Ishikawa (cell line): ENCODE results near the gene SAPCD1.

Experiments
- CEBPB ChIP-seq: IDR thresholded peaks from 2 replicates; pipeline ENCODE4 v1.6.1; 2012
- CREB1 ChIP-seq: IDR thresholded peaks from 2 replicates; pipeline ENCODE4 v1.6.1; 2012; ENCODE audit warnings: low read depth
- EGR1 ChIP-seq: IDR thresholded peaks from 2 replicates; pipeline ENCODE4 v1.6.1; 2012
- EP300 ChIP-seq: IDR thresholded peaks from 2 replicates; pipeline ENCODE4 v1.6.1; 2012; ENCODE audit warnings: borderline replicate concordance
- FOXM1 ChIP-seq: IDR thresholded peaks from 2 replicates; pipeline ENCODE4 v1.6.1; 2012; ENCODE audit warnings: low read depth, borderline replicate concordance
- NFIC ChIP-seq: IDR thresholded peaks from 2 replicates; pipeline ENCODE4 v1.6.1; 2012
- RAD21 ChIP-seq: IDR thresholded peaks from 2 replicates; pipeline ENCODE4 v1.6.1; 2012; ENCODE audit warnings: low read depth
- REST ChIP-seq: IDR thresholded peaks from 2 replicates; pipeline ENCODE4 v1.6.1; 2012; ENCODE audit warnings: low read depth, mild to moderate bottlenecking
- TAF1 ChIP-seq: IDR thresholded peaks from 2 replicates; pipeline ENCODE4 v1.6.1; 2012; ENCODE audit warnings: low read depth, mild to moderate bottlenecking
- TCF12 ChIP-seq: IDR thresholded peaks from 2 replicates; pipeline ENCODE4 v1.6.1; 2012; ENCODE audit warnings: low read depth
- TEAD4 ChIP-seq: IDR thresholded peaks from 2 replicates; pipeline ENCODE4 v1.6.1; 2012
- USF1 ChIP-seq: IDR thresholded peaks from 2 replicates; pipeline ENCODE4 v1.6.1; 2012
- YY1 ChIP-seq: IDR thresholded peaks from 2 replicates; pipeline ENCODE4 v1.6.1; 2012; ENCODE audit warnings: low read depth
- ZBTB7A ChIP-seq: IDR thresholded peaks from 2 replicates; pipeline ENCODE4 v1.6.1; 2012; ENCODE audit warnings: low read depth
- TF ChIP-seq, protein P1 (sequence below): IDR thresholded peaks from 2 replicates; pipeline ENCODE4 v1.6.1; 2012

The SAPCD1 gene

DNA sequence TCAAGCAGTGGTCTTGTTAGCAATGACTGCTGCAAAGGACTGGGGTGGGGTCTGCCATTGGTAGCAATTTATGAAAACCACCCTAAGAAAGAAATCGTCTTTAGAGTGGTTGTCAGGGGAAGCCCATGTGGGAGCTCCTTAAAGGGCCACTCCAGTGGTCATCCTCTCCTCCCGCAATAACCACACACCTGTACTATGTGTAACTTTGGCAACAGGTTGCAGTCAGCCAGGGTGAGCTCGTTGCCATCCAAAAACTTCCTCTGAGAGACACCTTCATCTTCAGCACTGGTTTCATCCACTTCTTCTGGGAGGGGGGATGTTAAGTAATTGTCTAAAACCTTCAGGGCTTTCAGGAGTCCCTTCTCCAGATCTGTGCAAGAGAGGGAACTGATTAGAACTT lies 30.4 kb upstream of the SAPCD1 start:
- TF ChIP-seq RAD21 (no peak), CREB1 (no peak), EP300 (no peak), USF1 (no peak), REST (no peak), YY1 (no peak), CEBPB (no peak), ZBTB7A (no peak), TAF1 (no peak), TCF12 (no peak), FOXM1 (no peak), TEAD4 (no peak), EGR1 (no peak), NFIC (no peak)
- TF ChIP-seq, protein P1, sequence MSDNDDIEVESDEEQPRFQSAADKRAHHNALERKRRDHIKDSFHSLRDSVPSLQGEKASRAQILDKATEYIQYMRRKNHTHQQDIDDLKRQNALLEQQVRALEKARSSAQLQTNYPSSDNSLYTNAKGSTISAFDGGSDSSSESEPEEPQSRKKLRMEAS: no peak

DNA sequence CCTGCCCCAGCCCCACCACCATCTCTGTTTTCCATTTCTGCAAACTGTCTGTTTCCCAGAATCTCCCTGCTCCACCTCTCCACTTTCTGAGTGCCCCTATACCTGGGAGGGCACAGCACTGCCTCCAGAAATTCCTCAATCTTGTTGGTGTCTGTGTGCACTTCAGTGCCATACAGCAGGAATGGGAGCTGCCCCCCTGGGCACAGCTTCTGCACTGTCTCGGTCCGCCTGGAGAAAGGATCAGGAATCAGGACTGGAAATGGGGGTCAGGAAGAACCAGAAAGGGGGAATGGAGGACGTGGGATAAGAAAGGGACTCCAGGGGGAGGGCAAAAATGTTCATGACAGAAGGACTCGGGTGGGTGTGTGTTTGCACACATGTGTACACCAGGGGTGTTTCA lies 28.7 kb upstream of the SAPCD1 start:
- no peak for TF ChIP-seq NFIC
- TF ChIP-seq, protein P1: no peak
- no peak for TF ChIP-seq TAF1
- TF ChIP-seq CEBPB: no peak
- TF ChIP-seq YY1: no peak
- TF ChIP-seq RAD21: no peak
- TF ChIP-seq EP300: no peak
- no peak for TF ChIP-seq TCF12
- no peak for TF ChIP-seq ZBTB7A

DNA sequence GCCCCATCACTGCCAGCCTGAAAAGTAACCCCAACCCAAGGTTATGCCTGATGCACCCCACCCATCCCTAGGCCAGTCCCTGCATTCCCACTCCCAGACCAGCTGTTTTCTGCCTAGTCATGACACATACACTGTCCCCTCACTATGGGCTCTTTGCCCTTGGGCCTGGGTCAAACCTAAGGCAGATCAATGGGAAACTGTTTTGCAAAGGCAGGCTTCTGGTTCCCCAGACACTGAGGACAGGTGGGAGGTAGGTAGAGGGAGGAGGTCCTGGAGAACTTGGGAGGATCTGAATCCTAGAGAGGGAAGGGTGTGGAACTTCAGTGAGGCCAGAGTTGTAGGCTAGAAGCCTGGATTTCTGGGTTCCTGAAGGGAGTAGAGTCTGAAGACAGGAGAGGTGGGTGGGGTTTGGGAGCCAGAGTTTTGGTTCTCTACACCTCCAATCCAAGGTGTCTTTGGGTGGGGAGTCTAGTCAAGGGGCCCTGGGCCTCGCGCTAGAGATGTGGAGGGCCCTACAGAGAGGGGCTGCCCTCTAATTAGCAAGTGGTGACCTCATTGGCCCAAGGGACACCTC lies 28.1 kb upstream of the SAPCD1 start:
- TF ChIP-seq TAF1 (no peak; the same call in 1 of the 2 replicates), REST (no peak), ZBTB7A (no peak), YY1 (no peak), CREB1 (no peak), USF1 (no peak)

GRCh38 chr6:31734821-31735406 lies 27.5 kb upstream of the SAPCD1 start:
- no peak for TF ChIP-seq FOXM1
- TF ChIP-seq CREB1: no peak
- no peak for TF ChIP-seq CEBPB
- TF ChIP-seq RAD21: no peak
- TF ChIP-seq TAF1: no peak
- TF ChIP-seq EP300: no peak
- no peak for TF ChIP-seq EGR1
- TF ChIP-seq NFIC: no peak
- no peak for TF ChIP-seq TEAD4

GRCh38 chr6:31736021-31736767 lies 26.3 kb upstream of the SAPCD1 start, which contains the start of gene CLIC1:
TSS of gene CLIC1 (minus strand) at chr6:31736530. CDS start at chr6:31736300, 230 bp downstream.
- TF ChIP-seq EP300: no peak
- TF ChIP-seq, protein P1: peak; percentile 83
- TF ChIP-seq CREB1: no peak
- TF ChIP-seq TAF1: peak; percentile 71
- TF ChIP-seq REST: no peak
- peak; percentile 58; the same call in 1 of the 2 replicates for TF ChIP-seq YY1
